Calu3 (cell line): ENCODE measurements around the gene KIF26B. TPM values are rescaled to one million over a fixed set of nuclear protein-coding genes. Genes with fewer than 3 reads are reported as not detected.

ENCODE experiments used
- BruUV-seq: library from RNA; stranded (reverse); fragments of 400-500 nt; replicated peaks from 2 replicates; lab custom pipeline; 2021; lab: Mats Ljungman, UMichigan
- CTCF ChIA-PET: fragments of 300-600 bp; sonication (Branson Sonifier 250); formaldehyde crosslinking; loops from one replicate; lab custom pipeline; 2022; ENCODE audit warnings: antibody characterized with exemption; lab: Charles Lee
- DNase-seq: peaks from one replicate; pipeline ENCODE4 v3.0.0; 2022
- H3K27ac Mint-ChIP-seq: one replicate; pipeline ENCODE4 v1.8.0; 2022; ENCODE audit warnings: mixed read lengths; ENCODE audit not compliant: unreplicated experiment
- H3K27me3 Mint-ChIP-seq: one replicate; pipeline ENCODE4 v1.8.0; 2022; ENCODE audit warnings: mixed read lengths; ENCODE audit not compliant: unreplicated experiment
- H3K36me3 Mint-ChIP-seq: one replicate; pipeline ENCODE4 v1.8.0; 2022; ENCODE audit warnings: mild to moderate bottlenecking, moderate library complexity, mixed read lengths; ENCODE audit not compliant: insufficient read depth, unreplicated experiment
- H3K4me1 Mint-ChIP-seq: one replicate; pipeline ENCODE4 v1.8.0; 2022; ENCODE audit warnings: mild to moderate bottlenecking, low read depth, mixed read lengths; ENCODE audit not compliant: unreplicated experiment
- H3K4me3 Mint-ChIP-seq: one replicate; pipeline ENCODE4 v1.8.0; 2022; ENCODE audit warnings: mild to moderate bottlenecking, low read depth, moderate library complexity, mixed read lengths; ENCODE audit not compliant: unreplicated experiment
- H3K9me3 Mint-ChIP-seq: one replicate; pipeline ENCODE4 v1.8.0; 2022; ENCODE audit warnings: low read depth, mixed read lengths; ENCODE audit not compliant: unreplicated experiment
- CTCF ChIP-seq: fragments of 200-600 bp; IDR thresholded peaks from one replicate; pipeline ENCODE4 v1.8.0; 2022; ENCODE audit warnings: antibody characterized with exemption; ENCODE audit not compliant: unreplicated experiment
- intact Hi-C: fragments of 100-400 bp; cut with micrococcal nuclease; formaldehyde crosslinking; loops from one replicate; pipeline ENCODE4 v1.10.0; 2022; ENCODE audit not compliant: unreplicated experiment
- total RNA-seq: library from RNA; stranded (reverse); gene quantifications from 2 replicates; pipeline ENCODE4 v1.2.3, GENCODE V29; 2022

KIF26B gene
- total RNA-seq, 1 experiment from 2014 or later = 1.1 TPM

GRCh38 chr1:245142976-245143375 is 11.8 kb upstream of the KIF26B start:
- CTCF ChIA-PET = interaction anchor here (0.6 to 1.3 kb wide), 2 partner anchors 56 to 687 kb away, joined by 3 to 4 read pairs; no protein-coding TSS in a partner anchor
- BruUV-seq = no TSS peak
- H3K4me1 Mint-ChIP-seq = no peaks in the 10 kb centered on the region
- H3K27ac Mint-ChIP-seq = no peak overlapping the region
- TF ChIP-seq CTCF = no peak
- DNase-seq = no peak
- H3K36me3 Mint-ChIP-seq = no peaks in the 10 kb centered on the region
- intact Hi-C loops = no loop called here
- peaks cover 49% of the 10 kb centered on the region for H3K27me3 Mint-ChIP-seq
- no peaks in the 10 kb centered on the region for H3K9me3 Mint-ChIP-seq
- H3K4me3 Mint-ChIP-seq = no peak overlapping the region

- Mint-ChIP-seq H3K36me3 (no peaks in the 10 kb centered on the region), H3K9me3 (no peaks in the 10 kb centered on the region), H3K27ac (no peak overlapping the region), H3K4me1 (no peaks in the 10 kb centered on the region), H3K27me3 (peaks cover 48% of the 10 kb centered on the region), H3K4me3 (no peak overlapping the region)
- intact Hi-C loops = no loop called here
- BruUV-seq = no TSS peak
- no peak for DNase-seq
- CTCF ChIA-PET = interaction anchor here (0.6 kb wide), 1 partner anchor 181 kb away, joined by 3 read pairs; no protein-coding TSS in a partner anchor
- TF ChIP-seq CTCF = no peak
These were observed 10.9 kb upstream of the KIF26B start for GRCh38 chr1:245143849-245144248.

GRCh38 chr1:245148069-245148468 is 6.7 kb upstream of the KIF26B start:
- Mint-ChIP-seq H3K4me1 (no peaks in the 10 kb centered on the region), H3K27ac (no peak overlapping the region), H3K9me3 (no peaks in the 10 kb centered on the region), H3K36me3 (peaks cover 2% of the 10 kb centered on the region), H3K4me3 (no peak overlapping the region), H3K27me3 (peaks cover 71% of the 10 kb centered on the region)
- BruUV-seq = no TSS peak
- intact Hi-C loops = no loop called here
- CTCF ChIA-PET = no interaction called here
- DNase-seq = no peak
- TF ChIP-seq CTCF = no peak

- Mint-ChIP-seq H3K4me3 (no peak overlapping the region), H3K36me3 (peaks cover 10% of the 10 kb centered on the region), H3K27me3 (peaks cover 71% of the 10 kb centered on the region), H3K27ac (no peak overlapping the region), H3K4me1 (no peaks in the 10 kb centered on the region), H3K9me3 (no peaks in the 10 kb centered on the region)
- BruUV-seq = no TSS peak
- no peak for DNase-seq
- intact Hi-C loops = no loop called here
- TF ChIP-seq CTCF = no peak
- CTCF ChIA-PET = interaction anchor here (0.9 kb wide), 1 partner anchor 402 kb away, joined by 4 read pairs; no protein-coding TSS in a partner anchor
These were observed 5.9 kb upstream of the KIF26B start for GRCh38 chr1:245148861-245149260.
